Subcutaneous abdominal adipose tissue (tissue), 5 donors: ENCODE data around the gene MYH14.
A peak's percentile ranks its signal among the peaks of the same experiment; 100 is the strongest.

ENCODE experiments used
- H3K27ac ChIP-seq: one replicate; pipeline ENCODE4 v1.7.0; 2013; ENCODE audit warnings: low read depth, mild to moderate bottlenecking, inconsistent platforms, low read length, moderate library complexity
- H3K27me3 ChIP-seq, 5 donors: one replicate each; pipeline ENCODE4 v1.7.0; 2013; ENCODE audit warnings: low read length in 5 of 5, inconsistent platforms in 1 of 5; ENCODE audit not compliant: control insufficient read depth in 5 of 5, insufficient read depth in 4 of 5
- H3K36me3 ChIP-seq, 5 donors: one replicate each; pipeline ENCODE4 v1.7.0; 2013; ENCODE audit warnings: low read length in 5 of 5; ENCODE audit not compliant: control insufficient read depth in 5 of 5, insufficient read depth in 5 of 5
- H3K4me1 ChIP-seq, 5 donors: one replicate each; pipeline ENCODE4 v1.7.0; 2013; ENCODE audit warnings: low read length in 5 of 5, mild to moderate bottlenecking in 3 of 5, moderate library complexity in 1 of 5; ENCODE audit not compliant: control insufficient read depth in 5 of 5, insufficient read depth in 5 of 5
- H3K4me3 ChIP-seq, 5 donors: one replicate each; pipeline ENCODE4 v1.7.0; 2013; ENCODE audit warnings: low read length in 5 of 5, low read depth in 1 of 5
- H3K9ac ChIP-seq, 5 donors: one replicate each; pipeline ENCODE4 v1.7.0; 2013; ENCODE audit warnings: low read length in 5 of 5, mild to moderate bottlenecking in 4 of 5, moderate library complexity in 3 of 5
- H3K9me3 ChIP-seq, 5 donors: one replicate each; pipeline ENCODE4 v1.7.0; 2013; ENCODE audit warnings: low read length in 5 of 5; ENCODE audit not compliant: control insufficient read depth in 5 of 5
- donor health status: healthy.
- donor health status: healthy.
- donor health status: healthy.
- donor health status: healthy.
- donor health status: healthy.

MYH14 gene

DNA sequence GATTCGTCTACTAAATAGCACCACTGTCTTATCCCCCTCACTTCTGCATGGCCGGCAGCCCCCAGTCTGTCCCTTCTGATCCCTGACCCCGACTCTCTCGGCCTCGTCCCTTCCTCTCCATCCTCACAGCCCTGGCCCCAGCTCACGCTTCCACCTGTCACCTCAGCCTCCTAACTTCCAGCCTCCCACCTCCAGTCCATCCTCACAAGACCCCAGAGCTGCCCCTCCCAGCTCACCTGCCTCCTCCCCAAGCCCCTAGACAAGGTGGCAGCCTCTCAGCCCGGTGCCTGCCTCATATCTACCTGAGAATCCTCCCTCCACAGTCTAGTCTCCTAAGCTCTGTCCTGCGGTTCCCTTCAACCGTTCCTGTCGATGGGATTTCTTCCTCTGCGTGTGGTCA is 115.7 kb downstream of the MYH14 start:
- Histone ChIP-seq H3K9ac (no peak overlapping the region), H3K4me1 (no peaks in the 10 kb centered on the region), H3K9me3 (no peaks in the 10 kb centered on the region), H3K36me3 (no peaks in the 10 kb centered on the region), H3K27me3 (peaks cover 0 to 13% (median 7%) of the 10 kb centered on the region in 5 donors), H3K27ac (no peak overlapping the region), H3K4me3 (no peak overlapping the region)

DNA sequence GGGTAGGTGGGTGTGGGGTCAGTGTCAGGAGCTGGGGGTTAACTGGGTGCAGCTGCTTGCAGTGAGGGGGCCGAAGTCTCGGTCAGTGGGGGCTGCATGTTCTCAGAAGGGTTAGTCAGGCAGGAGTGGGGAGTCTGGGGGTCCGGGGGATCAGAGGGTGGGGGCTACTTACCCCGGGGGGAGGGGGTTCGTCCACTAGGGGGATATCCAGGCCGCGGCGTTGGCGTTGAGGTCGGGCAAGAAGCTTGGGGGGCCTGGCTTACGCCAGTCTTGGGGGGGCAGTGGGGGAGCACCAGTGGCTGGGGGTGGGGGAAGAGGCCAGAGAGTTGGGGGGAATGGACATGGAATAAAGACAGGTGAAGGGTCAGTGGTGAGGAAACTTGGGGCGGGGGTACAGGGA is 116.6 kb downstream of the MYH14 start:
- H3K9me3 ChIP-seq, result no peaks in the 10 kb centered on the region
- H3K4me1 ChIP-seq, result no peaks in the 10 kb centered on the region
- H3K4me3 ChIP-seq, result no peak overlapping the region
- no peak overlapping the region for H3K9ac ChIP-seq
- peaks cover 0 to 4% (median under 1%) of the 10 kb centered on the region in 5 donors for H3K27me3 ChIP-seq
- H3K27ac ChIP-seq, result no peak overlapping the region
- no peaks in the 10 kb centered on the region for H3K36me3 ChIP-seq

DNA sequence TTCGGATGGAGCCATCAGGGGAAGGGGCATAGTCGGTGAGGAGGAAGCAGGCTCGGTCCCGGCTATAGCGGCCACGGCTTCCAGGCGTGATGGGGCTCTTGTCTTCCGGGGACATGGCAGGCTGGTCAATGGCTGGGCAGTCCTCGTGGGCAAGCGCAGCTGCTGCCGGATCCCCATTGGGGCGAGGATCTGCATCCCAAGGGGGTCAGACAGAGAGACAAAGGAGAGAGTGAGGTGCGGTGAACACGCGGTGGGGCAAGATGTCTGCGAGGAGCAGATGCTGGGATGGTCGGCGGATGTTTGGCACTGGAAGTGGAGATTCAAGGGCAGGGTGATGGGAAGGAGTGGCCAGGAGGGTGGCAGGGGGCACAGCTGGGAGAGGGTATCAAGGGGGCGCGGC is 117.2 kb downstream of the MYH14 start:
- Histone ChIP-seq H3K27ac (no peak overlapping the region), H3K4me3 (no peak overlapping the region), H3K27me3 (peaks cover 0 to 2% (median 0%) of the 10 kb centered on the region in 5 donors), H3K4me1 (peaks cover 0 to 3% (median 2%) of the 10 kb centered on the region in 5 donors), H3K9me3 (no peaks in the 10 kb centered on the region), H3K9ac (no peak overlapping the region), H3K36me3 (no peaks in the 10 kb centered on the region)

DNA sequence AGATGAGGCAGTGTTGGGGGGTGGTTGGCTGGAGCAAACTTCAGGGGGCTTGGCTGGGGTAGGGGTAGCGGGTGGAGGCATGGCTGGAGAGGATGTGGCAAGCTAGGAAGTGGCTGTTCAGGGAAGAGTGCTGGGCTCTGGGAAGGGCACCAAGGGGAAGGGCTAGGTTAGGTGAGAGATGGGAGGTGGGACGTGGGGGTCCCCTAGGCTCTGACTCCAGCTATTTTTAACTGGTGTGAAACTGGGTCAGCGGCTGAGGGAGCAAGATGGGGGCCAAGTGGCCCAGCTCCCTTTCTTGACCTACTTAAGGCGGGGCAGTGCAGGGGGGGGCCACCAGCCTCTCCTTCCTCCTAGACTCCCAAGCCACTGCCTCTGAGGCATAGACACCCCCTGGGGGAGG is 118.4 kb downstream of the MYH14 start:
- Histone ChIP-seq H3K36me3 (no peaks in the 10 kb centered on the region), H3K27ac (no peak overlapping the region), H3K27me3 (peaks cover 0 to 5% (median 4%) of the 10 kb centered on the region in 5 donors), H3K9me3 (no peaks in the 10 kb centered on the region), H3K4me1 (peaks cover 0 to 13% (median 12%) of the 10 kb centered on the region in 5 donors), H3K9ac (no peak overlapping the region), H3K4me3 (no peak overlapping the region)

DNA sequence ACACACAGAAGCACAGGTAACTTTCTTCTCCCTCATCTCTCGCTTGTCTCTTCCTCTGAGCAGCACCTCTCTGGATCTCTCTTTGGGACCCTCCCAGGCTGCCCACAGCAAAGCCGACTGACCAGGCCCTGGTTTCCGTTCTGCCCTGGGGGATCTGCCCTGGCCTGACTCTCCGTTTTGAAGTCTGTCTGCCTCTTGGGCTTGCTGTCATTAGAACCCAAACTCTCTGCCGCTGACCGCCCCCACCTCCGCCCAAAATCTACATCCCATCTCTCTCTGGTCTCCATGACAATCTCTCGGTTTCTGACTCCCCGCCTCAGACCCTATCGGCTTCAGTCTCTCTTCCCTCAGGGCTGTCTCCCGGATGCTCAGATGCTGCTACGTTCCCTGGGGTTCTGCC is 118.8 kb downstream of the MYH14 start:
- H3K36me3 ChIP-seq, result no peaks in the 10 kb centered on the region

DNA sequence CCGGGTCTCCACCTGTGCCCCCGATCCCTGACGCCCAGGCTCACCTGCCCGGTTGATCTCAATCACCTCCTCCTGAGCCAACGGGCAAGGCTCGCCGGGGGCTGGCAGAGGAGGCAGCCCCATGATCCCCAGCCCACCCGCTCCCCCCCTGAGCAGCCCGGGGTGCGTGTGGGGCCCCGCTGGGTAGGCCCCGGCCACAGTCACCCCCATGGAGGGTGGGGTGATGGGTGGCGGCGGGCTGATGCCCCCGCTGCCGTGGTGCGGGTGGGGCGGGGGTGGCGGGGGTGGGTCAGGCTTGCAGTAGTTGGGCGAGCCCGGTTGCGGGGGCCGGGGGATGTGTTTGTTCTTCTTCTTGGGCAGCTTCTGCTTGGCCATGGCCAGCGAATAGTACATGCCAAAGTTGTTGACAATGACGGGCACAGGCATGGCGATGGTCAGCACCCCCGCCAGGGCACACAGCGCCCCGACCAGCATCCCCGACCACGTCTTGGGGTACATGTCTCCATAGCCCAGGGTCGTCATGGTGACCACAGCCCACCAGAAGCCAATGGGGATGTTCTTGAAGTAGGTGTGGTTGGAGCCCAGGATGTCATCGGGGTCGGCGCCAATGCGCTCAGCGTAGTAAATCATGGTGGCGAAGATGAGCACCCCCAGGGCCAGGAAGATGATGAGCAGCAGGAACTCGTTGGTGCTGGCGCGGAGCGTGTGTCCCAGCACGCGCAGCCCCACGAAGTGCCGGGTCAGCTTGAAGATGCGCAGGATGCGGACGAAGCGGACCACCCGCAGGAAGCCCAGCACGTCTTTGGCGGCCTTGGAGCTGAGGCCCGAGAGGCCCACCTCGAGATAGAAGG is 119.7 kb downstream of the MYH14 start:
- Histone ChIP-seq H3K9me3 (no peaks in the 10 kb centered on the region), H3K36me3 (no peaks in the 10 kb centered on the region), H3K4me3 (no peak overlapping the region), H3K27me3 (peaks cover 10 to 17% (median 14%) of the 10 kb centered on the region in 5 donors), H3K4me1 (peaks cover 0 to 22% (median 12%) of the 10 kb centered on the region in 5 donors), H3K27ac (no peak overlapping the region), H3K9ac (no peak overlapping the region)

More for the DNA sequence above, 118.8 kb downstream of the MYH14 start:
- H3K4me3 ChIP-seq, result no peak overlapping the region
- no peak overlapping the region for H3K9ac ChIP-seq
- H3K9me3 ChIP-seq, result no peaks in the 10 kb centered on the region
- H3K27ac ChIP-seq, result no peak overlapping the region
- peaks cover 0 to 16% (median 12%) of the 10 kb centered on the region in 5 donors for H3K4me1 ChIP-seq
- H3K27me3 ChIP-seq, result peaks cover 4 to 10% (median 8%) of the 10 kb centered on the region in 5 donors

DNA sequence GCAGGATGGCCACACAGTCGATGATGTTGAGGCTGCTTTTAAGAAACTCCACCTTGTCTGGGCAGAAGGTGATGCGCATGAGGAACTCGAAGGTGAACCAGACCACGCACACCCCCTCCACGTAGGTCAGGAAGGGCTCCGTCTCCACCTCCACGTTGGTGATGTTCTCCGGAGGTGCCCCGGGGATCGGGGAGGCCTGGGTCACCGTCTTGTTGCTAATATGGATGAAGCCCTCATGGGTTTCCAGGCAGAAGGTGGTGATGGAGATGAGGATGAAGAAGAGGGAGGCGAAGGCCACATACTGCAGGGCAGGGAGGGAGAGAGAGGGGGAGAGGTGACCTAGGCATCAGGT is 120.3 kb downstream of the MYH14 start:
- H3K27me3 ChIP-seq, result peaks cover 10 to 17% (median 14%) of the 10 kb centered on the region in 5 donors
- no peaks in the 10 kb centered on the region for H3K9me3 ChIP-seq
- H3K36me3 ChIP-seq, result no peaks in the 10 kb centered on the region
- H3K27ac ChIP-seq, result no peak overlapping the region
- H3K9ac ChIP-seq, result no peak overlapping the region
- H3K4me3 ChIP-seq, result no peak overlapping the region
- peaks cover 0 to 26% (median 16%) of the 10 kb centered on the region in 5 donors for H3K4me1 ChIP-seq

DNA sequence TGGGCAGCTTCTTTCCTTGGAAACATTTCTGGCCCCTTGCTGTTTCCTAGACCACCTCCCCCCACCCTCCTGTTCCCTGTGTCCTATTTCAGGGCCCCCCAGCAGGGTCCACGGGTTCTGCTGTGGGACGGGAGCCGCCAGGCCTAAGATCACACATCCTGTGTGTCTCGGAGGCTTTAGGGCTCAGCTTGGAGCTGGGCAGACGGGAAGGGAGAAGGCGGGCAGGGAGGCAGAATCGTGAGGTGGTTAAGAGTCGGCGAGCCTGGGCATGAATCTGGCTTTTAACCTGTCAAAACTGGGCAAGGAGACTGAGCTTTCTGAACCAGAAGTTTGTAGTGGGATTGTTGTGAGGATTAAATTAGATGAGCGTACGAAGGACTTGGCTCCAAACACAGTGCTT is 120.9 kb downstream of the MYH14 start:
- Histone ChIP-seq H3K4me1 (peaks cover 0 to 27% (median 17%) of the 10 kb centered on the region in 5 donors), H3K4me3 (no peak overlapping the region), H3K27ac (no peak overlapping the region), H3K36me3 (no peaks in the 10 kb centered on the region), H3K9ac (no peak overlapping the region), H3K27me3 (peaks cover 10 to 18% (median 14%) of the 10 kb centered on the region in 5 donors), H3K9me3 (no peaks in the 10 kb centered on the region)

DNA sequence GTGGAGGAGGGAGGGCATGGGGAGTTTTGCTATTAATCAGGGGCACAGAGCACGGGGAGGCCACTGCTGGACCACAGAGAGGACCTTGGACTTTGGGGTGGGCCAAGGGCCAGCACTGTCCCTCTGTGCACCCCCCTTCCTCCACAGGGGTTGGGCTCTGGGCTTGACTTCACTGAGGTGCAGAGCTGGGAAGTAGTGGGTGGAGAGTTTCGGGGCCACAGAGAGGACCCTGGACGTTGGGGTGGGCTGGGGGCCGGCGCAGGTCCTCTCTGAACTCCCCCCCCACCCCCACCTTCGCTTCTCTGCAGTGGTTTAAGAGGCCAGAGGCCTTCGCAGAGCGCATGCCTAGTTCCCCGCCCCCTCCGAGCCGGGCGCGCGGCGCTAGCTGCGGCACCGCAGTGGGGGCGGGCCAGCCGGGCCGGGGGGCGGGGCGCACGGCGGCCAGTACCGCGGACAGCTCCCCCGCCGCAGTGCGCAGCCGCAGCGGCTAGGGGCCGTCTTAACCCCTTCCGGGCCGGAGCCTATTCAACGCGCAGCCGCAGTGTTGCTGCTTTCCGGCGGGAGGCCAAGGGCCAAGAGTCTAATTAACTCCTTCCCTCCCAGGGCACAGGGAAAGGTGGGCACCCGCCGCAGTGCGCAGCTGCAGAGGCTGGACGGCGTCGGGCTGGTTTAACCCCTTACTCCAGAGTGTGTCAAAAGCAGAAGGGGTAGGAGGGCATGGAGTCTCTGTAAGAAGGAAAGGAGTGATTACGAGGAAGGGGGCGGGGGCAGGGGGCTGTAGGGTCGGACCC is 122.1 kb downstream of the MYH14 start:
- Histone ChIP-seq H3K4me3 (peak overlapping the region in 2 of 5 donors; percentile 18 to 40), H3K9ac (no peak overlapping the region), H3K4me1 (peaks cover 0 to 39% (median 26%) of the 10 kb centered on the region in 5 donors), H3K9me3 (no peaks in the 10 kb centered on the region), H3K36me3 (no peaks in the 10 kb centered on the region), H3K27ac (no peak overlapping the region), H3K27me3 (peaks cover 14 to 27% (median 18%) of the 10 kb centered on the region in 5 donors)
